Endothelial cell of hepatic sinusoid (primary cell): ENCODE measurements around the gene CLDN1.

Experiments used
- in situ Hi-C: cut with HindIII; loops from 2 replicates; pipeline ENCODE4 v1.10.0; 2017; ENCODE audit warnings: low sequenced_read_pairs

The CLDN1 gene

GRCh38 chr3:190336516-190337189 lies 14.4 kb upstream of the CLDN1 start:
- in situ Hi-C loops: no loop called here

- in situ Hi-C loops: no loop called here
Observed at GRCh38 chr3:190333961-190334360, 11.7 kb upstream of the CLDN1 start.

GRCh38 chr3:190330936-190331734 lies 8.9 kb upstream of the CLDN1 start:
- in situ Hi-C loops: no loop called here

- in situ Hi-C loops: no loop called here
Observed at GRCh38 chr3:190326930-190327329, 4.7 kb upstream of the CLDN1 start.

- in situ Hi-C loops: no loop called here
Observed at GRCh38 chr3:190326361-190326760, 4.1 kb upstream of the CLDN1 start.

GRCh38 chr3:190325923-190326322 lies 3.7 kb upstream of the CLDN1 start:
- in situ Hi-C loops: no loop called here

GRCh38 chr3:190323246-190323626 lies 990 bp upstream of the CLDN1 start:
- in situ Hi-C loops: no loop called here

- in situ Hi-C loops: no loop called here
Observed at GRCh38 chr3:190322604-190323245, 479 bp upstream of the CLDN1 start.

GRCh38 chr3:190320594-190321362 lies 1.5 kb downstream of the CLDN1 start:
- in situ Hi-C loops: no loop called here

- in situ Hi-C loops: loop anchor here (5.0 kb wide), 2 partner anchors 97 to 352 kb away; no protein-coding TSS in a partner anchor
Observed at GRCh38 chr3:190319660-190320059, 2.6 kb downstream of the CLDN1 start.

- in situ Hi-C loops: loop anchor here (5.0 kb wide), 2 partner anchors 96 to 351 kb away; no protein-coding TSS in a partner anchor
Observed at GRCh38 chr3:190318666-190319065, 3.6 kb downstream of the CLDN1 start.

GRCh38 chr3:190314741-190315140 lies 7.5 kb downstream of the CLDN1 start:
- in situ Hi-C loops: loop anchor here (5.0 kb wide), 2 partner anchors 92 to 347 kb away; no protein-coding TSS in a partner anchor

GRCh38 chr3:190309414-190309813 lies 12.8 kb downstream of the CLDN1 start:
- in situ Hi-C loops: no loop called here

GRCh38 chr3:190308154-190308553 lies 14.1 kb downstream of the CLDN1 start:
- in situ Hi-C loops: no loop called here

- in situ Hi-C loops: no loop called here
Observed at GRCh38 chr3:190307164-190307545, 15.1 kb downstream of the CLDN1 start.

GRCh38 chr3:190306513-190307163 lies 15.6 kb downstream of the CLDN1 start:
- in situ Hi-C loops: no loop called here

GRCh38 chr3:190306026-190306425 lies 16.2 kb downstream of the CLDN1 start:
- in situ Hi-C loops: no loop called here

GRCh38 chr3:190305406-190305805 lies 16.8 kb downstream of the CLDN1 start:
- in situ Hi-C loops: no loop called here

- in situ Hi-C loops: no loop called here
Observed at GRCh38 chr3:190303884-190304283, 18.4 kb downstream of the CLDN1 start.

- in situ Hi-C loops: no loop called here
Observed at GRCh38 chr3:190302212-190302867, 19.9 kb downstream of the CLDN1 start.
